K562 (cell line): ENCODE measurements around the gene CALD1. TPM values are rescaled to one million over a fixed set of nuclear protein-coding genes. Genes with fewer than 3 reads are reported as not detected.

Source experiments
- CCNT2 ChIP-seq: IDR thresholded peaks from 2 replicates; pipeline ENCODE4 v1.6.1; 2011; ENCODE audit warnings: borderline replicate concordance, low read depth, mild to moderate bottlenecking, moderate library complexity, mixed read lengths, low read length; ENCODE audit not compliant: insufficient read length; ENCODE audit errors: extremely low read depth
- CREB1 ChIP-seq, 2 experiments: sonication (generic) in 1 of 2; formaldehyde crosslinking in 1 of 2; IDR thresholded peaks; 2 replicates each; pipeline versions ENCODE4 v1.6.1 to v1.8.0; 2012 to 2022; ENCODE audit warnings: inconsistent platforms in 1 of 2, mild to moderate bottlenecking in 1 of 2, missing genetic modification reagents in 1 of 2, moderate library complexity in 1 of 2
- FOSL1 ChIP-seq: fragments of 200-800 bp; sonication (Bioruptor generic); conservative IDR thresholded peaks from 2 replicates; pipeline ENCODE4 v1.6.1; 2016; ENCODE audit warnings: missing genetic modification characterization, missing compliant biosample characterization
- FOXJ2 ChIP-seq: fragments of 200-800 bp; sonication (Bioruptor generic); IDR thresholded peaks from 2 replicates; pipeline ENCODE4 v1.6.1; 2016; ENCODE audit warnings: missing genetic modification characterization, missing compliant biosample characterization
- GATAD2B ChIP-seq: fragments of 450-650 bp; IDR thresholded peaks from 2 replicates; pipeline ENCODE4 v1.6.1; 2017; ENCODE audit warnings: mild to moderate bottlenecking, borderline replicate concordance
- HDAC1 ChIP-seq, 2 experiments: fragments of 450-650 bp; IDR thresholded peaks; 2 replicates each; pipeline ENCODE4 v1.6.1; 2016 to 2017; ENCODE audit warnings: inconsistent platforms in 1 of 2, mild to moderate bottlenecking in 1 of 2, moderate library complexity in 1 of 2
- KHSRP ChIP-seq: fragments of 450-650 bp; IDR thresholded peaks from 2 replicates; pipeline ENCODE4 v1.6.1; 2017
- MAFK ChIP-seq: IDR thresholded peaks from 2 replicates; pipeline ENCODE4 v1.6.1; 2011; ENCODE audit warnings: low read length, improper control_type of control experiment
- NFIC ChIP-seq: fragments of 450-650 bp; IDR thresholded peaks from 2 replicates; pipeline ENCODE4 v1.6.1; 2017; ENCODE audit warnings: mild to moderate bottlenecking, inconsistent platforms
- ZBTB9 ChIP-seq: fragments of 450-650 bp; formaldehyde crosslinking; IDR thresholded peaks from 2 replicates; pipeline ENCODE4 v1.4.0; 2020; ENCODE audit warnings: mild to moderate bottlenecking, moderate library complexity
- polyA plus RNA-seq, 8 experiments: library from polyadenylated mRNA; depleted of rRNA in 4 of 8; stranded (reverse) in 5 of 8; unstranded in 3 of 8; fragments of >200 nt; fragmentation: Nextera tagmentation in 2 of 8; fragmentation: Illumina TruSeq in 1 of 8; extraction: Ambion mirVana in 2 of 8; extraction: Trizol in 1 of 8; gene quantifications; 2 replicates each; pipeline versions ENCODE4 v1.2.1 to v1.2.3, GENCODE V29; 2011 to 2014; ENCODE audit warnings: inconsistent platforms in 1 of 8, missing spikeins in 1 of 8
- total RNA-seq, 7 experiments: library from RNA; depleted of rRNA in 6 of 7; stranded (reverse); fragments of >200 nt in 6 of 7; fragmentation: Illumina TruSeq in 2 of 7; extraction: Trizol in 2 of 7; gene quantifications; 2 replicates each; pipeline versions ENCODE4 v1.2.1 to v1.2.3, GENCODE V29; 2011 to 2021; ENCODE audit warnings: low replicate concordance in 1 of 7
- TF ChIP-seq, protein P1 (sequence below), 2 experiments: fragments of 200-800 bp in 1 of 2; sonication (Bioruptor generic) in 1 of 2; sonication (generic) in 1 of 2; formaldehyde crosslinking in 1 of 2; IDR thresholded peaks in 1 of 2; conservative IDR thresholded peaks in 1 of 2; 2 replicates each; pipeline versions ENCODE4 v1.5.0 to v1.6.1; 2016 to 2020; ENCODE audit warnings: missing compliant biosample characterization in 1 of 2, missing genetic modification characterization in 1 of 2, missing genetic modification reagents in 1 of 2
- TF ChIP-seq, protein P2 (sequence below): fragments of 450-650 bp; formaldehyde crosslinking; IDR thresholded peaks from 2 replicates; pipeline ENCODE4 v1.4.0; 2022; ENCODE audit warnings: mild to moderate bottlenecking, moderate library complexity

CALD1 gene
- total and polyA plus RNA-seq, 9 of the 15 experiments (the other 6 are each of a cell fraction or from before 2014, with no cell fraction given), result 0.40 TPM; not detected in 8

DNA sequence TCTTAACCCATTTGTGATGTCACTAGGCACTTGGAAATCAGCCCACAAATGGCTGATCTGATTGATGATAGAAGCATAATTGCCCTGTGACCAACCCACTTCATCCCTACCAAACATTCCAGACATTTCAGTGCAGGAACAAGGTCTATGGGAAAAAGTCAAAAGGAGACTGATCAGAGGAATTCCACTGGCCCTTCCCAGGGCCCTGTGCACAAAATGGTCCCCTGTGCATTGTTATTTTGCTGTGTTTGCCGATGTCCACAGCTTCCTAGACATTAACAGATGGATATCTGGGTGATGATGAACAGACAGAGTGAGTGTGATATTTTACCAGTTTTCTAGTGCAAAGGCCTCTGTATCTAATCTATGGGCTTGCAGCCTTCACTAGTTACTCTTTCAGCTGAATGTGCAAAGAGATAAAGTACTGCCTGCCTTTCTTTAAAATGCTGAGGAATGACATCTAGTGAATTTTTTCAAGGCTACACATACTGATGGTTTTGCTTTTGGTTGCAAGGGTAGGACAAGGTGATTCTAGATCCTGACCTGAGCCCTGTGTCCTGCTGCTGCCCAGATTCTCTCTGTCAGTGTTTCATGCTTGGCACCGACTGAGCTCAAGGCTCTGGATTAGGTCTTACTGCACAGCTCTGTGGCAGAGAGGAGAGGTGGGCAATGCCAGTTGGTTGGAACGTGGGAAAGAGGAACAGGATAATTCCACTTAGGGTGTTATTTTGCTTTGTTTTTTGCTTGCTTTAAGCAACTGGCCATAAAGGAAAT is 55.4 kb downstream of the CALD1 start (continued):
- TF ChIP-seq ZBTB9, result 0 out of 2 replicates have a peak, but pooled peaks have one; percentile 3
- peak; percentile 68; the same call in 1 of the 2 replicates for TF ChIP-seq KHSRP
- peak; percentile 84 for TF ChIP-seq NFIC
- TF ChIP-seq GATAD2B, result peak; percentile 75
- peak; percentile 59; the same call in 1 of the 2 replicates for TF ChIP-seq FOSL1 (tag)
- TF ChIP-seq, protein P1, sequence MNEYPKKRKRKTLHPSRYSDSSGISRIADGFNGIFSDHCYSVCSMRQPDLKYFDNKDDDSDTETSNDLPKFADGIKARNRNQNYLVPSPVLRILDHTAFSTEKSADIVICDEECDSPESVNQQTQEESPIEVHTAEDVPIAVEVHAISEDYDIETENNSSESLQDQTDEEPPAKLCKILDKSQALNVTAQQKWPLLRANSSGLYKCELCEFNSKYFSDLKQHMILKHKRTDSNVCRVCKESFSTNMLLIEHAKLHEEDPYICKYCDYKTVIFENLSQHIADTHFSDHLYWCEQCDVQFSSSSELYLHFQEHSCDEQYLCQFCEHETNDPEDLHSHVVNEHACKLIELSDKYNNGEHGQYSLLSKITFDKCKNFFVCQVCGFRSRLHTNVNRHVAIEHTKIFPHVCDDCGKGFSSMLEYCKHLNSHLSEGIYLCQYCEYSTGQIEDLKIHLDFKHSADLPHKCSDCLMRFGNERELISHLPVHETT (CRISPR knock-in tag; conservative IDR thresholded peaks at IDR 0.05 in 1 of 2, IDR thresholded peaks at IDR 0.05 in 1 of 2), result peak in 1 of 2 experiments; percentile 78; a peak in 1 of 4 replicates
- TF ChIP-seq MAFK, result no peak; the same call in 1 of the 2 replicates
- peak; percentile 95 for TF ChIP-seq CCNT2
- TF ChIP-seq, protein P2, sequence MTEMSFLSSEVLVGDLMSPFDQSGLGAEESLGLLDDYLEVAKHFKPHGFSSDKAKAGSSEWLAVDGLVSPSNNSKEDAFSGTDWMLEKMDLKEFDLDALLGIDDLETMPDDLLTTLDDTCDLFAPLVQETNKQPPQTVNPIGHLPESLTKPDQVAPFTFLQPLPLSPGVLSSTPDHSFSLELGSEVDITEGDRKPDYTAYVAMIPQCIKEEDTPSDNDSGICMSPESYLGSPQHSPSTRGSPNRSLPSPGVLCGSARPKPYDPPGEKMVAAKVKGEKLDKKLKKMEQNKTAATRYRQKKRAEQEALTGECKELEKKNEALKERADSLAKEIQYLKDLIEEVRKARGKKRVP (CRISPR knock-in tag), result 0 out of 2 replicates have a peak, but pooled peaks have one; percentile 35
- TF ChIP-seq HDAC1 (IDR thresholded peaks at IDR 0.05), result peak in 1 of 2 experiments; percentile 65; a peak in 2 of 4 replicates
- TF ChIP-seq FOXJ2 (tag), result peak; percentile 49
- TF ChIP-seq CREB1 (IDR thresholded peaks at IDR 0.05), result peak; percentile 41; the same call in 1 of the 2 replicates
- no peak for TF ChIP-seq CREB1 (CRISPR knock-in tag; IDR thresholded peaks at IDR 0.05)
